Immature natural killer cell (primary cell): Measurements from ENCODE around the gene SYCP2L. TPM values are rescaled to one million over a fixed set of nuclear protein-coding genes. Genes with fewer than 3 reads are reported as not detected.

Experiments
- DNase-seq, 3 donors: peaks; one replicate each; pipeline ENCODE4 v3.0.0; 2022; ENCODE audit warnings: mixed read lengths in 1 of 3
- H3K27ac Mint-ChIP-seq, 6 donors: one replicate each; pipeline ENCODE4 v1.8.0; 2020; ENCODE audit warnings: mixed read lengths in 6 of 6, mild to moderate bottlenecking in 5 of 6, inconsistent platforms in 4 of 6, moderate library complexity in 3 of 6
- H3K27me3 Mint-ChIP-seq, 3 donors: one replicate each; pipeline ENCODE4 v1.8.0; 2020 to 2021; ENCODE audit warnings: low read depth in 3 of 3, mild to moderate bottlenecking in 3 of 3, mixed read lengths in 3 of 3, moderate library complexity in 3 of 3, inconsistent platforms in 1 of 3
- H3K36me3 Mint-ChIP-seq, 3 donors: one replicate each; pipeline ENCODE4 v1.8.0; 2020; ENCODE audit warnings: mixed read lengths in 3 of 3, inconsistent platforms in 2 of 3, mild to moderate bottlenecking in 2 of 3
- H3K4me1 Mint-ChIP-seq, 2 donors: one replicate each; pipeline ENCODE4 v1.8.0; 2020; ENCODE audit warnings: inconsistent platforms in 2 of 2, mild to moderate bottlenecking in 2 of 2, mixed read lengths in 2 of 2, moderate library complexity in 1 of 2
- H3K4me3 Mint-ChIP-seq, 5 donors: one replicate each; pipeline ENCODE4 v1.8.0; 2020; ENCODE audit warnings: mild to moderate bottlenecking in 5 of 5, mixed read lengths in 5 of 5, inconsistent platforms in 3 of 5, moderate library complexity in 3 of 5
- H3K9me3 Mint-ChIP-seq, 6 donors: one replicate each; pipeline ENCODE4 v1.8.0; 2020; ENCODE audit warnings: mild to moderate bottlenecking in 6 of 6, mixed read lengths in 6 of 6, inconsistent platforms in 4 of 6, moderate library complexity in 3 of 6
- polyA plus RNA-seq, 3 donors: library from polyadenylated mRNA; unstranded; fragments of 300-500 nt; fragmentation: Illumina TruSeq; gene quantifications; one replicate each; pipeline ENCODE4 v1.2.3, GENCODE V29; 2021

SYCP2L gene
- polyA plus RNA-seq, 3 donors from 2014 or later: 0.09 TPM; not detected in 2

DNA sequence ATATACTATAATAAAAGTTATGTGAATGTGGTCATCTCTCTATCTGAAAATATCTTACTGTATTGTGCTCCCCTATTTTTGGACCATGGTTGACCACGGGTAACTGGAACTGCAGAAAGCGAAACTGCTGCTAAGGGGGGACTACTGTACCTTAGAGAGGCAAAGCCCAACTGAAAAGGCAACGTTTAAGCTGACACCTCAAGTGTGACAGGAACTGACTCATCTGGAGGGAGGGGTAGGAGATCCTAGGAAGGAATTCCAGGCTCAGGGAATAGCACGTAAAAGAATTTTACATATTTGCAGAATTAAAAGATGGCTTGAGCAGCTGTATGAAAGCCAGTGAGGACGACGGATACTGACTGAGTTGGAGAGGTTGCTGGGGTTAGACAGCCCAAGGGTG is 122.5 kb downstream of the SYCP2L start:
- Mint-ChIP-seq H3K27ac (no peak overlapping the region), H3K27me3 (peaks cover 2 to 6% (median 3%) of the 10 kb centered on the region in 3 donors), H3K4me3 (no peak overlapping the region), H3K4me1 (no peaks in the 10 kb centered on the region), H3K9me3 (no peaks in the 10 kb centered on the region), H3K36me3 (no peaks in the 10 kb centered on the region)
- DNase-seq: no peak

DNA sequence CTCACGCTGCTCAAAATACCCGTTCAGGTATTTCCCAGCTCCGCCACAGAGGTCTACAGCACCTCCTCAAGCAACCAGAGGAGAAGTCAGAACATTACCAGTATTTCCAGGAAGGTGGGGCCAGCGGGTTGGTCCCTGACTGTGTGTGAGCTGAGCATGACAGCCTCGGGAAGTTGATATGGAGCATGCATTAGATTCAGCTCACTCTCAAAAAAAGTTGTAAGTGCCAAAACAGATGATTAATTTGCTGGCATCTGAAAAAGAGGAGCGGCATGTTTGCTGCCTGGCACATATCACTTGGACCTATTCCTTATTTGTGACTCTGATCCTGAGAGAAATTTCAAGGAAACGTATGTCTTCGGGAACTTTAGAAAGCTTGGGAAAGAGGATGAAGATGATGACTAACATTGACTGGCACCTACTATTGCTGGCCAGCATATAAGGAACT is 125.0 kb downstream of the SYCP2L start:
- Mint-ChIP-seq H3K4me1 (no peaks in the 10 kb centered on the region), H3K36me3 (no peaks in the 10 kb centered on the region), H3K27me3 (peaks cover 4 to 6% (median 6%) of the 10 kb centered on the region in 3 donors), H3K27ac (no peak overlapping the region), H3K4me3 (no peak overlapping the region), H3K9me3 (no peaks in the 10 kb centered on the region)
- DNase-seq: no peak

DNA sequence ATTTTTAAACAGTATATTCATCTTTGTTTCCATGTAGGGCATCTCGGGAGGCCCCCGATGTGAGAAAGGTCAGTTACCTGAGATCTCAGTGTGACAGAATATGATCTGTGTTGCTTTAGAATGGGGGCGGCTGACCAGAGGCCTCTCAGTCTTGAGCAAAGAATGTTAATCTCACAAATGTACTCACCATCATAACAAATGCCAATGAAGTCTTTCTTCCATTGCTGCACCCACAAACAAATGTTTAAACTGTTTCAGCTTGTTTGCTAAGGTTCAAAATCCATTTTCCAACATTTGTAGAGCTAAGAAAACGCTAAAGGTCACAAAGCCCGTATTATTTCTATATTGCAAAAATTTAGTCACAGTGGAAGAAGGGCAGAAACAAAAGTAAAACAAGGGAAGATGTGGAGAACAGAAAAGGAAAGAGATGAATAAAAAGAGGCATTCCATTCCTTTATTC is 125.5 kb downstream of the SYCP2L start:
- no peak for DNase-seq
- no peak overlapping the region for H3K4me3 Mint-ChIP-seq
- H3K9me3 Mint-ChIP-seq: no peaks in the 10 kb centered on the region
- H3K27me3 Mint-ChIP-seq: peaks cover 4 to 6% (median 6%) of the 10 kb centered on the region in 3 donors
- no peaks in the 10 kb centered on the region for H3K36me3 Mint-ChIP-seq
- H3K4me1 Mint-ChIP-seq: no peaks in the 10 kb centered on the region
- no peak overlapping the region for H3K27ac Mint-ChIP-seq

DNA sequence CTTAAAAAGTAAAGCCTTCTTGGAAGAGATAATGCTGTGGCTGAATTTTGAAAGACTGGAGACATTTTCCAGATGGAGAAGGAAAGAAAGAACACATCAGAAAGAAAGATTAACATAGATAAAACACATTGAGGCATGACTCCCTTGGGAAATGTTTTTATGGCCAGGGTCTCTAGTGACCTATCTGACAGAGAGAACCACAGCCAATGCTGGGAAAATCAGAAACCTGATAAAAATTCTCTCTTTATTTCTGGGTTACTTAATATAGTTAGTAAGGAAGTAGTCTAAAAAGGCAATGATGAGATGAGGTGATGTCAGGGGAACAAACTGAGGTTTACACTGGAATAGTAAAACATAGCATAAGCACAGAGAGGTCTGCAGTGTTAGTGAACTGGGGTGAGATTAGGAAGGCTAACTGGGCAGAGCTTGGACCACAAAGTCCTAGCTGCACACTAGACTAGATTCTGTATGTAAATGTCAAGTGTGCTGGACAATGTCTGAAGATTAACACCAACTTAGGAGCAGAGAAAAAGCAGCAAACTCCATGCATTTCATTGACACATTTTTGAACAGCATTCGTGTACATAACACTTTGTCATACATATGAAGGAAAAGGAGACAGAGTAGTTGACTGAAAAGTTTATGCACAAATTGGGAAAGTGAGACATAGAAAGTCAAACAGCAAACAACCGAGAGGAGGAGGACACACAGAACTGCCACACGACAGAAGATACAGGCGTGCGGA is 126.3 kb downstream of the SYCP2L start:
- Mint-ChIP-seq H3K27me3 (peaks cover 4 to 6% (median 6%) of the 10 kb centered on the region in 3 donors), H3K27ac (no peak overlapping the region)

GRCh38 chr6:11013721-11014070 is 126.8 kb downstream of the SYCP2L start:
- no peaks in the 10 kb centered on the region for H3K9me3 Mint-ChIP-seq
- no peak overlapping the region for H3K27ac Mint-ChIP-seq
- H3K27me3 Mint-ChIP-seq: peaks cover 4 to 6% (median 6%) of the 10 kb centered on the region in 3 donors
- no peaks in the 10 kb centered on the region for H3K4me1 Mint-ChIP-seq
- H3K36me3 Mint-ChIP-seq: no peaks in the 10 kb centered on the region
- no peak for DNase-seq
- no peak overlapping the region for H3K4me3 Mint-ChIP-seq

More for the DNA sequence above, 126.3 kb downstream of the SYCP2L start:
- Mint-ChIP-seq H3K9me3 (no peaks in the 10 kb centered on the region), H3K36me3 (no peaks in the 10 kb centered on the region), H3K4me3 (no peak overlapping the region), H3K4me1 (no peaks in the 10 kb centered on the region)
- no peak for DNase-seq

DNA sequence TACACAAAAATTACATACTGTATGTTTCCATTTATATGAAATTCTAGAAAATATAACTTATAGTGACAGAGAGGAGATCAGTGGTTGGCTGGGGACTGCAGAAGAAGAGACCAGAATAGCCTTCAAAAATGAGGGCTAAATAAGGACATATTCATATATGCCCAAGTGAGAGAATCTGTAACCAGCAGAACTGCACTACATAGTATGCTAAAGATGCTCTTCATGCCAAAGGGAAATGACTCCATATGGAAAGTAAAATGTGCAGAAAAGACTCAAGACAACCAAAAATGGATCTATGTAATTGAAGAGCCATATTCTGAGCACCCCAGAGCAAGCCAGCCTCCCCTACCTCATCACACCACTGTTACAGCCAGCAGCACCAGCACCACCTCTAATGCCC is 128.2 kb downstream of the SYCP2L start:
- Mint-ChIP-seq H3K9me3 (no peaks in the 10 kb centered on the region), H3K27me3 (peaks cover 2 to 6% (median 4%) of the 10 kb centered on the region in 3 donors), H3K4me1 (no peaks in the 10 kb centered on the region), H3K4me3 (no peak overlapping the region), H3K36me3 (no peaks in the 10 kb centered on the region), H3K27ac (no peak overlapping the region)
- DNase-seq: no peak

GRCh38 chr6:11016452-11016851 is 129.6 kb downstream of the SYCP2L start:
- H3K27ac Mint-ChIP-seq: no peak overlapping the region
- no peaks in the 10 kb centered on the region for H3K36me3 Mint-ChIP-seq
- no peak for DNase-seq
- H3K27me3 Mint-ChIP-seq: peaks cover 2 to 4% (median 4%) of the 10 kb centered on the region in 3 donors
- no peak overlapping the region for H3K4me3 Mint-ChIP-seq
- no peaks in the 10 kb centered on the region for H3K4me1 Mint-ChIP-seq
- H3K9me3 Mint-ChIP-seq: no peaks in the 10 kb centered on the region

DNA sequence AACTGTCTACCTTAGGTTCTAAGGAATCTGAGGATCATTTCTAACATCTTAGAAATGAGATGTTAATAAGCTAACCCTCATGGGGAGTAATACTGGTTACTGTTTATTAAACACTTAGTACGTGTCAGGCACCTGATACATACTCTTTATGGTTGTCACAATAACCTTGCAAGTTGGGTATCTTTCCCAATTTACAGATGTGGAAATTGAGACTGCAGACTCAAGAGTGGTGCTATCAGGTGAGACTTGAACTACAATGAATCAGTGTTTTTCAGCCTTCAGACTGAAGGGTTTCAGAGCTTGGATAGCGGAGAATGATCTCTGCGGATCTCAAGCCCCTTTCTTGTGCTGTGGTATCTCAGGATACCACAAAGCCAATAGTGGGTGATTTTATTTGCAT is 130.2 kb downstream of the SYCP2L start:
- DNase-seq: no peak
- Mint-ChIP-seq H3K9me3 (no peaks in the 10 kb centered on the region), H3K4me1 (no peaks in the 10 kb centered on the region), H3K36me3 (no peaks in the 10 kb centered on the region), H3K27ac (no peak overlapping the region), H3K4me3 (no peak overlapping the region), H3K27me3 (peaks cover 2 to 4% (median 2%) of the 10 kb centered on the region in 3 donors)

DNA sequence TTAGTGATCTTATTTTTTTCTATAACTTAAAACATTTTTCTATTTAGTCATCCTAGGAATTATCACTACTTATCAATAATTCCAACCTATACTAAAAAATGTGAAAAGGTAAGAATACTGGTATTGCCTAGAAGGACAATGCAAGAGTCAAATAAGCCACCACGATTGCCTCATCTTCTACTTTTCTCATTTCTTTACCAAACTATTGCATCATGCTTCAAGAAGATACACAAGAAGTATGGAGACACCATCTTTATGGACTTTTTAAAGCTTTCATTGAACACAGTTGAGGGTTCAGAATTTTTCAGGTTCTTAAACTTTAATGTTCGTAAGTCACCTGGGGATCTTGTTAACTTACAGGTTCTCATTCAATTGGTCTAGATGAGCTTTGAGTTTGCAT is 131.4 kb downstream of the SYCP2L start:
- no peak overlapping the region for H3K4me3 Mint-ChIP-seq

DNA sequence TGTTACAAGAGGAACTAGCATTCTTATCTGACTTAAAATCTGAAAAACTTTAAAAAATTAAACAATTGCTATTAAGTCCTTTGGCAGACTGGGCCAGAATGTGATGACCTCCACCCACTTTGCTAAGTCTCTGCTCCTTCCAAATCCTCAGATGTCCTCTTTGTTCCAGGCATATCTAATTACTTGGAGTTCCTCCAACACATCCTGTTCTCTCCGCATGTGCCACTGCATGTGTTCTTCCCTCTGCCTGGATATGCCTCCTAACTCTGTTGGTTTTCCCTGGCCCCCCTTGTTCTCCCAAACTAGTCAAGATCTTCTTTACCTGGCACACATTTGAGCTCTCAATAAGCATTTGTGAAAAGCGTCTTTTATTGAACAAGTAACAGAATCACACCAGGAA is 134.2 kb downstream of the SYCP2L start:
- DNase-seq: no peak
- Mint-ChIP-seq H3K27ac (no peak overlapping the region), H3K27me3 (no peaks in the 10 kb centered on the region), H3K4me1 (no peaks in the 10 kb centered on the region), H3K4me3 (no peak overlapping the region), H3K36me3 (no peaks in the 10 kb centered on the region), H3K9me3 (no peaks in the 10 kb centered on the region)

More for the DNA sequence above, 131.4 kb downstream of the SYCP2L start:
- Mint-ChIP-seq H3K9me3 (no peaks in the 10 kb centered on the region), H3K4me1 (no peaks in the 10 kb centered on the region), H3K27ac (no peak overlapping the region), H3K27me3 (peaks cover under 1 to 4% (median 2%) of the 10 kb centered on the region in 3 donors), H3K36me3 (no peaks in the 10 kb centered on the region)
- no peak for DNase-seq

- Mint-ChIP-seq H3K27ac (no peak overlapping the region), H3K4me3 (no peak overlapping the region), H3K27me3 (peaks cover 0 to 5% (median 5%) of the 10 kb centered on the region in 3 donors), H3K9me3 (no peaks in the 10 kb centered on the region), H3K36me3 (no peaks in the 10 kb centered on the region), H3K4me1 (no peaks in the 10 kb centered on the region)
- no peak for DNase-seq
Measured at GRCh38 chr6:11021714-11022113, 134.9 kb downstream of the SYCP2L start.

DNA sequence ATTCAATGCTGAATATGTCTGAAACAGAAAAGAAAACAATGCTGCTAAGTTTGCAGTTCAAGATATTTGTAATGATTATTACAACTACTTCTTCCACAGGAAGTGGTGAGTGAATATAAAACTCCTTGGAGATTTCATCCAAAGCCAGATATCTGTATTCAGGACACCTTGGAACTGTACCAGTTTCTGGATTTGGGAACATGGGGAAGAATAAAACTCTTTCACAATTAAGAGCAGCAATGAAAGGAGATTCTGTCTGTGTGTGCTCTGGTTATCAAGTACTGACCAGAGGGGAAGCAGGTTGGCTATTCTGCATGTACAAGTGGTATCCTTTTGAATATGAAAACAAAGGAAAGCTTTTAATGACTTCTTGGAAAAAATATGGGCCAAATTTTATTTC is 136.2 kb downstream of the SYCP2L start:
- peaks cover 2 to 5% (median 5%) of the 10 kb centered on the region in 3 donors for H3K27me3 Mint-ChIP-seq

More for the DNA sequence above, 136.2 kb downstream of the SYCP2L start:
- Mint-ChIP-seq H3K4me1 (no peaks in the 10 kb centered on the region), H3K36me3 (no peaks in the 10 kb centered on the region), H3K9me3 (no peaks in the 10 kb centered on the region), H3K4me3 (no peak overlapping the region), H3K27ac (no peak overlapping the region)
- DNase-seq: no peak
